ENCODE data around the gene CPZ.

GRCh38 chr4:8645753-8646124 lies 53.2 kb downstream of the CPZ start:
- TF ChIP-seq POLR2A (IDR thresholded peaks at IDR 0.05): no peak
- TF ChIP-seq CTCF (IDR thresholded peaks at IDR 0.05): no peak

Data from thyroid gland (tissue), 4 donors.